Measurements from ENCODE around the gene PSMA5. TPM values are rescaled to one million over a fixed set of nuclear protein-coding genes. Genes with fewer than 3 reads are reported as not detected.
A peak's percentile ranks its signal among the peaks of the same experiment; 100 is the strongest.

Gene PSMA5
- total RNA-seq, 4 donors from 2014 or later: 63.5 to 82.5 (median 78.2) TPM

GRCh38 chr1:109398343-109399225, 27.7 kb downstream of the PSMA5 start:
- in situ Hi-C loops (cut with MboI; ENCODE audit: low sequenced_read_pairs in 4 of 4): loop anchor here in 2 of 4 donors (5.0 to 10.0 kb wide), 2 partner anchors 114 to 121 kb away; partner anchors contain the start of gene PSRC1 (in 1 of the 2)
- H3K9me3 ChIP-seq: no peaks in the 10 kb centered on the region
- H3K4me3 ChIP-seq: peak overlapping the region; percentile 60 to 75 (median 68)
- no peak for ATAC-seq
- H3K27ac ChIP-seq: peak overlapping the region; percentile 83 to 97 (median 90)
- intact Hi-C loops (cut with DNase I; ENCODE audit: low total_unique reads): loop anchor here (1.0 to 10.0 kb wide), 4 partner anchors 36 to 294 kb away; no protein-coding TSS in a partner anchor
- H3K27me3 ChIP-seq: no peaks in the 10 kb centered on the region
- H3K36me3 ChIP-seq: peaks cover 0 to 1% of the 10 kb centered on the region in 2 donors
- TF ChIP-seq CTCF (IDR thresholded peaks at IDR 0.05 in 4 of 5, conservative IDR thresholded peaks at IDR 0.05 in 1 of 5) (no peak), POLR2A (IDR thresholded peaks at IDR 0.05) (no peak)
- DNase-seq: no peak
- peaks cover 49 to 71% of the 10 kb centered on the region in 2 donors for H3K4me1 ChIP-seq

GRCh38 chr1:109397581-109398342, 28.5 kb downstream of the PSMA5 start, which contains the start of gene SORT1:
Gene SORT1 (minus strand): TSS chr1:109397918. CDS start chr1:109397892, 26 bp downstream.
- Histone ChIP-seq H3K4me3 (peak within 1 kb of the TSS; percentile 60 to 75 (median 68)), H3K36me3 (no peaks in the 10 kb centered on the region), H3K27ac (peak within 1 kb of the TSS; percentile 83 to 97 (median 90)), H3K9me3 (no peaks in the 10 kb centered on the region), H3K4me1 (peaks cover 48 to 74% of the 10 kb centered on the region in 2 donors), H3K27me3 (no peaks in the 10 kb centered on the region)
- TF ChIP-seq CTCF (IDR thresholded peaks at IDR 0.05 in 4 of 5, conservative IDR thresholded peaks at IDR 0.05 in 1 of 5) (peak in 3 of 5 experiments; percentile 11 to 34 (median 34)), POLR2A (IDR thresholded peaks at IDR 0.05) (peak; percentile 95 to 96)
- intact Hi-C loops (cut with DNase I; ENCODE audit: low total_unique reads): loop anchor here (1.0 to 10.0 kb wide), 5 partner anchors 35 to 293 kb away; partner anchors contain the start of gene SARS1
- peak; percentile 70 to 85 for DNase-seq
- in situ Hi-C loops (cut with MboI; ENCODE audit: low sequenced_read_pairs in 4 of 4): loop anchor here in 2 of 4 donors (5.0 to 10.0 kb wide), 2 partner anchors 113 to 120 kb away; partner anchors contain the start of gene PSRC1 (in 1 of the 2)
- peak; percentile 42 to 55 for ATAC-seq

GRCh38 chr1:109396871-109397580, 29.2 kb downstream of the PSMA5 start:
- in situ Hi-C loops (cut with MboI; ENCODE audit: low sequenced_read_pairs in 4 of 4): loop anchor here in 2 of 4 donors (5.0 to 10.0 kb wide), 2 partner anchors 112 to 120 kb away; partner anchors contain the start of gene PSRC1 (in 1 of the 2)

More at GRCh38 chr1:109396871-109397580, 29.2 kb downstream of the PSMA5 start:
- intact Hi-C loops (cut with DNase I; ENCODE audit: low total_unique reads): loop anchor here (1.0 to 10.0 kb wide), 4 partner anchors 35 to 292 kb away; partner anchors contain the start of gene SARS1
- Histone ChIP-seq H3K4me1 (peaks cover 46 to 74% of the 10 kb centered on the region in 2 donors), H3K9me3 (no peaks in the 10 kb centered on the region), H3K36me3 (no peaks in the 10 kb centered on the region), H3K27me3 (no peaks in the 10 kb centered on the region), H3K4me3 (peak overlapping the region; percentile 60 to 75 (median 68)), H3K27ac (peak overlapping the region; percentile 83 to 97 (median 90))
- peak; percentile 0 to 9 for ATAC-seq
- DNase-seq: peak in 1 of 2 donors; percentile 40
- peak in 1 of 2 donors; percentile 13 for TF ChIP-seq POLR2A (IDR thresholded peaks at IDR 0.05)
- no peak for TF ChIP-seq CTCF (IDR thresholded peaks at IDR 0.05 in 4 of 5, conservative IDR thresholded peaks at IDR 0.05 in 1 of 5)

All from gastrocnemius medialis (tissue), 4 donors.